Prostate gland (tissue), 2 donors: ENCODE data around the gene SAMD5.

Experiments
- CTCF ChIP-seq, 4 experiments: fragments of 200-600 bp in 2 of 4; fragments of 450-650 bp in 2 of 4; sonication (generic) in 2 of 4; IDR thresholded peaks; 1 replicate in 3 of 4; 2 replicates in 1 of 4; pipeline ENCODE4 v1.5.1; 2016 to 2019; ENCODE audit warnings: antibody characterized with exemption in 4 of 4, mild to moderate bottlenecking in 2 of 4, moderate library complexity in 2 of 4
- POLR2A ChIP-seq: fragments of 450-650 bp; IDR thresholded peaks from one replicate; pipeline ENCODE4 v1.6.1; 2016; ENCODE audit warnings: antibody characterized with exemption, mild to moderate bottlenecking

GRCh38 chr6:147534116-147534860 lies 25.8 kb downstream of the SAMD5 start:
- TF ChIP-seq POLR2A, result no peak
- no peak for TF ChIP-seq CTCF (IDR thresholded peaks at IDR 0.05)
